HG02970 (cell line): ENCODE results near the gene OXCT1.
"Not testable (repeated sequence)": the region's sequence is repeated elsewhere in the genome, so short reads cannot be mapped to it uniquely, and the experiment has no call there.

ENCODE experiments used
- ATAC-seq: cut with Tn5 transposase; IDR thresholded peaks from one replicate; pipeline ENCODE4 v1.9.1; 2021; ENCODE audit warnings: mild to moderate bottlenecking, moderate library complexity, moderate number of reproducible peaks; ENCODE audit not compliant: unreplicated experiment, low FRiP score

The OXCT1 gene

GRCh38 chr5:41834506-41834905 is 35.7 kb downstream of the OXCT1 start:
- no peak for ATAC-seq

DNA sequence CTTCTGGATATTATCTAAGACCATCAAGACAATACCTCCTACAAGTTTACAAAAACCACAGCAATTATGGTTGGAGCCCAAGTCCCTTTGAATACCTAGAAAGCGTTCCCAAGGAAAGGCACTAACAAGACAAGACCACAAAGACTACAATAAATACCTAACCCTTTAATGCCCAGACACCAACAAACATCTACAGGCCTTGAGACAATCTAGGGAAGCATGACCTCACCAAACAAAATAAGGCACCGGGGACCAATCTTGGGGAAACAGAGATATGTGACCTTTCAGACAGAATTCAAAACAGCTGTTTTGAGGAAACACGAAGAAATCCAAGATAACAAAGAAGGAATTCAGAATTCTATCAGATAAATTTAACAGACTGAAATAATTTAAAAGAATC is 37.8 kb downstream of the OXCT1 start:
- ATAC-seq, result no peak

GRCh38 chr5:41831155-41831554 is 39.1 kb downstream of the OXCT1 start:
- no peak for ATAC-seq

DNA sequence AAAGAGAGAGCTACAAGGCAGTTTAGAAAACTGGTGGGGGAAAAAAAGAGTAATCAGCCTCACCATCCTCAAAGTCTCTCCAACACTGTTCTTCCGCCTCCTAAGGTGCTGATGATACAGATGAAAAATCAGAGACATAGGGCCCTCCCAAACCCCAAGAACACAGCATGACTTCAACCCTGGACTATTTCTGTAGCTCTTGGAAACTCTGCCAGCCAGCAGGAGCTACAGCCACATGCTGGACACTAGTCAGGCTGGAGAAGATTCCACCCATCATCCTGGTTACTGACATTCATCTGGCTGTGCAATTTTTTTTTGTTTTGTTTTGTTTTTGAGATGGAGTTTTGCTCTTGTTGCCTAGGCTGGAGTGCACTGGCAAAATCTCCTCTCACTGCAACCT is 42.4 kb downstream of the OXCT1 start:
- ATAC-seq, result no peak

GRCh38 chr5:41822036-41822435 is 48.2 kb downstream of the OXCT1 start:
- no peak for ATAC-seq

DNA sequence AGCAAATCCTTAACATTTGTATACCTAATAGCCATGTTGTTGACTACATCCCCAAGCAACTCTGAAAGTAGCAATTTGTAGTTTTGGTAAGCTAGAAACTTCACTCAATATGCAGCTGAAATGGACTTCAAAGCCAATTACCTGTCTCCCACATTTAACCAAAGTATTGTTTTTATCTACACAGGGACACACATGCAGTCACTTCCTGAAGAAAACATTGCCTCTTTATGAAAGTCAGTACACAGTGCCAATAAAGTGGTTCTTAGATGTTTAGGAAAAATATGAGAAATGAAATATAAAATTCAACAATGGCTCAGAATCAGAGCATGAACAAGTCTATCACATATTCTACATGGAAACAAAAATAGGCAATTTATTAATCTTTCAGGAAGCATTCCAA is 49.2 kb downstream of the OXCT1 start:
- no peak for ATAC-seq

GRCh38 chr5:41820150-41820549 is 50.1 kb downstream of the OXCT1 start:
- ATAC-seq, result no peak

- ATAC-seq, result no peak
Measured at GRCh38 chr5:41817625-41818301, 52.5 kb downstream of the OXCT1 start.

DNA sequence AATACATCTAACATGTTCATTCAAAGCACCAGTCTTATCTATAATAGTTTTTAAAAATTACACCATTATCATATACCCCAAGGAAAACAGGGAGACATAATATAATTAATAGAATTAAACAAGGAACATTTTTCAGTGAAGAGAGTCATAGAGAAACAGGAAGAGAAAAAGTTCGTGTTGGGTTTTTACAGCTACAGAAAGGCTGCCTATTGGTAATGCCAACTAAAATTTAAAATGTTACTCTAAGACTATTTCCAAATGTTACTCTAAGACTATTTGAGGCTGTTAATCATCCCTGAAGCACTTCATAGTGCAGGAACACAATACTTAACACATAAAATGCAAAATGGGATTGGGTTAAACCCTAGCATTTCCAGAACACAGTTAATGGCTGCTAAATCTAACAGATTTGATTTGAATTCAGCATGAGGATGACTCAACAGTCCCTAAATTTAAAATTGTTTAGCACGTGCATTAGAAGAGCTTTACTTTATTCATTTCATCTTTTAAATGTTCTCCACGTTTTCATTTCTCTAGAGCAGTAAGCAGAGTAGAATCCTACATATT is 54.5 kb downstream of the OXCT1 start:
- no peak for ATAC-seq

DNA sequence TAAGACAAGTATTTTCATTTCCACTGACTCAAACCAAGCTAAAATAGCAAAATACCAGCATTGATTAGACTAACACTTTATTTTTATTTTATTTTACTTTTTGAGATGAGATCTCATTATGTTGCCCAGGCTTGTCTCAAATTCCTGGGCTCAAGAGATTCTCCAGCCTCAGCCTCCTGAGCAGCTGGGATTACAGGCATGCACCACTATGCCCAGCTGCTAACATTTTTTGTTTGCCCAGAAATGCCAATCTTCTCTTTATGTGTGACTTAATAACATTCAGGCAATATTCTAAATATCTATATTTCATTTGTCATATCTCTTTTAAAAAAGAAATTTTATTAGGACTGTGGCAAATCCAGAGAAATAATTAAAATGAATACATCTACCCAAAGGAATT is 55.0 kb downstream of the OXCT1 start:
- no peak for ATAC-seq

GRCh38 chr5:41814306-41814705 is 55.9 kb downstream of the OXCT1 start:
- ATAC-seq, result not testable (repeated sequence)

GRCh38 chr5:41812156-41812555 is 58.1 kb downstream of the OXCT1 start:
- no peak for ATAC-seq

GRCh38 chr5:41809128-41809527 is 61.1 kb downstream of the OXCT1 start:
- no peak for ATAC-seq

- ATAC-seq, result no peak
Measured at GRCh38 chr5:41808294-41808693, 61.9 kb downstream of the OXCT1 start.

GRCh38 chr5:41797662-41798061 is 72.6 kb downstream of the OXCT1 start:
- no peak for ATAC-seq

DNA sequence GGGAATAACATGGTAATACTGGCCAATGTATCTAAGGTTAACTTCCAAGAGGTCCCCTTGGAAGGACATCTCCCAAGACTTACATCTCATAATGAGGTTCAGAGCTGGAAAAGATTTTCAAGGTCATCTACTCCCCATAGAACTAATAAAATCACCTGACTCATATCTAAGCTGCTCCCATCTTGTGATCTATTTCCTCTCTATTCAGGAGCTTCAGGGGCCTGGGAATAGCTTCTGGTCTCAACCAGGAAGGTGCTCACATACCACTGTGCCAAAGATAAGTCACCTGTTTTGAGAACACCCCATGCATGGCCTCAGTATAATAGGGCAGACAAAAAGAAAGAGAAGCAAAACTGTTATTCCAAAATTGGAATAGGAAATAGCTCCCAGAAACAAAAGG is 74.2 kb downstream of the OXCT1 start:
- no peak for ATAC-seq

- no peak for ATAC-seq
Measured at GRCh38 chr5:41795125-41795524, 75.1 kb downstream of the OXCT1 start.

DNA sequence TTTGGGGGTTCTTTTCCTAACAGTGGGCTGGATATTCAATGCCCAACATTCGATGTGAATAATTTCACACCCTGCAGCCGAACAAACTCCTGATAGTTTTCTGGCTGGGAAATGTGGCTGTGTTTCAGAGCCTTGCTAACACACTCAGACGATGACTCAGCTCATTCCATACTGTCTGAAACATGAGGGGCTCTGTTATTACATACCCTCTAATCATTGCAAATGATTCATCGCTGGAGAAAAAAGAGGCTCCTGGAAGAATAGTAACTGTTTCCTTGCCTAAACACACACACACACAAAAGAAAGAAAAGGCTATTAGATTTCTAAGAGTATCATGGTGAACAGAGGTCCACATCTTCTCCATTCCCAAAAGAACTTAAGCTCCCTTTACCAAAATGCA is 75.8 kb downstream of the OXCT1 start:
- no peak for ATAC-seq

DNA sequence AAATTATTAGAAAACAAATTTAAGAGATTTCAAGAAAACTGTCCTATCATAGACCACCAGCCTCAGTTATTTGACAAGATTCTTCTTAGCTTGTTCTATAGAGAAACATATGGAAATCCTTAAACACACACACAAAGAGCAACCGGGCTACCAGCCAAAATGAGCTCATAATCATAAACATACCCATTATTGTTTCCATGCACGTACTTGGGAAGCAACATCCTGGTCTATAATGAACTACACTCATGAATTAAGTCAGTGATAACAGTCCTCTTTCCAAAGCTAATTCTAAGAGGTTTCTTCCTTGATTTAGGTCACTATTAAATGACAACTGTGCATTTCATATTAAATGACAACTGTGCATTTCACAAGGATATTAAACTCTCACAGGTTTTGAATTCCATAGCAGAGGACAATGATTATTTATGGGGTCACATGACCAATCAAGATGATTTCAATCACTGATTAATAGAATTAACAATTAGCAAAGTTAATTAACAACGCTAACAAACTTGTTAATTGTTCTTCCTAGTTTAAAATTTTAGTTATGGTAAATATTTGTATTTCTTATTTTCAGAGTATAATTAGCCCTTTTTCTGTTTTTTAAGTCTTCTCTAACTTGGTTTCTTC is 77.0 kb downstream of the OXCT1 start:
- no peak for ATAC-seq

- no peak for ATAC-seq
Measured at GRCh38 chr5:41790038-41790776, 80.0 kb downstream of the OXCT1 start.

DNA sequence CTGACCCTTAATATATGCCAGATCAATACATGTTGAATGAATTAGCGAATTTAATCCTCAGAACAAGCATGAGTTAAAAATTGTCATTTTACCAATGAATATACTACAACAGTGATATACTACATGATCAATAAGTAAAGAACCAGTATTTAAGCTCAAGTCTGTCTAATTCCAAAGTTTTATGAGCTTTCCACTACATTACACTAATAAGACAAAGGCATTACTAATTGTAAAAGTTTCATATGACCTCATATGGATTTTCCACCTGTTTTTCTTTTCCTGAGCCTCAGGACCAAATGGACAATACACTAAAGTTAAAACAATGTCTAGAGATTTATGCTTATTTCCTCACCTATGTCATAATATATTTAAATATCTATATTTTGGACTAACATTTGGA is 80.8 kb downstream of the OXCT1 start:
- ATAC-seq, result no peak
